Measurements from ENCODE around the gene NEMP1.

DNA sequence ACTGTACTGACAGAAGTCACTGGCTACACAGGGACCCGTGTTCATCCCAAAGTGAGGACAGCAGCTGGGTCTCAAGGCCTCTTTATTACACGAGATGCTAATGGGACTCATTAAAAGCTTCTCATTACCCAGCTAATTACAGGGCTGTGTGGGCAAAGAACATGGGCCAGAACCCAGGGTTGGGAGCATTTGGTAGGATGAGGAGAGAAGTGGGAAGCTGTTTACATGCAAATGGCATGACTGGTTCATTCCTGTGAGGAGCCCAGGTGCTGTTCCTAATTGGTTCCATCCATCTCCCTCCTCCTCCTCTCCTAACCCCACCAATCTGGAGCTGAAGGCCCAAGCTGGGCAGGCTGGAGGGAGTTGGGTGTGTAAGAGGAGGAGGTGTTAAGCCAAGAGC, 53.4 kb downstream of the NEMP1 start:
- no peak for TF ChIP-seq CTCF (IDR thresholded peaks at IDR 0.05)
- no peak for TF ChIP-seq POLR2A (IDR thresholded peaks at IDR 0.05)
- TF ChIP-seq POLR2AphosphoS5 (IDR thresholded peaks at IDR 0.05; ENCODE audit: insufficient read depth in 1 of 2, low read depth in 1 of 2), result no peak

Data from vagina (tissue), 2 donors.